IPS DF 4.7 (cell line): ENCODE results near the gene CENPC.
"Not testable (repeated sequence)": the region's sequence is repeated elsewhere in the genome, so short reads cannot be mapped to it uniquely, and the experiment has no call there.

Experiments
- DNase-seq: peaks from one replicate; pipeline ENCODE4 v3.0.0-alpha.2; 2013; ENCODE audit warnings: low spot score; ENCODE audit errors: extremely low read depth

The CENPC gene

GRCh38 chr4:67545199-67546003, at the start of gene CENPC:
Gene CENPC (minus strand): TSS chr4:67545503. CDS start chr4:67545355, 148 bp downstream.
- DNase-seq = peak; percentile 78

GRCh38 chr4:67593741-67594175, 48.5 kb upstream of the CENPC start:
- DNase-seq = no peak

GRCh38 chr4:67587156-67587555, 41.9 kb upstream of the CENPC start:
- DNase-seq = no peak

- DNase-seq = no peak
These were observed 39.2 kb upstream of the CENPC start for GRCh38 chr4:67584496-67584895.

- DNase-seq = no peak
These were observed 36.6 kb upstream of the CENPC start for GRCh38 chr4:67581913-67582312.

- DNase-seq = no peak
These were observed 36.0 kb upstream of the CENPC start for GRCh38 chr4:67581208-67581857.

- no peak for DNase-seq
These were observed 35.3 kb upstream of the CENPC start for GRCh38 chr4:67580577-67580976.

- DNase-seq = no peak
These were observed 31.2 kb upstream of the CENPC start for GRCh38 chr4:67576538-67576937.

GRCh38 chr4:67576059-67576466, 30.8 kb upstream of the CENPC start:
- DNase-seq = no peak

GRCh38 chr4:67575232-67576058, 30.1 kb upstream of the CENPC start:
- DNase-seq = no peak

- no peak for DNase-seq
These were observed 27.9 kb upstream of the CENPC start for GRCh38 chr4:67573193-67573592.

GRCh38 chr4:67571975-67572374, 26.7 kb upstream of the CENPC start:
- DNase-seq = no peak

GRCh38 chr4:67570537-67570936, 25.2 kb upstream of the CENPC start:
- no peak for DNase-seq

GRCh38 chr4:67568820-67569219, 23.5 kb upstream of the CENPC start:
- DNase-seq = no peak

GRCh38 chr4:67566335-67566734, 21.0 kb upstream of the CENPC start:
- no peak for DNase-seq

GRCh38 chr4:67565284-67565683, 20.0 kb upstream of the CENPC start:
- DNase-seq = no peak

- DNase-seq = no peak
These were observed 13.2 kb upstream of the CENPC start, which contains the start of gene STAP1 for GRCh38 chr4:67558493-67558892. Gene STAP1 (plus strand): TSS chr4:67558727. CDS start chr4:67558810, 83 bp downstream.

GRCh38 chr4:67556436-67556835, 11.1 kb upstream of the CENPC start:
- no peak for DNase-seq

GRCh38 chr4:67555447-67555846, 10.1 kb upstream of the CENPC start:
- no peak for DNase-seq

GRCh38 chr4:67554096-67554495, 8.8 kb upstream of the CENPC start:
- DNase-seq = no peak

- not testable (repeated sequence) for DNase-seq
These were observed 7.0 kb upstream of the CENPC start for GRCh38 chr4:67552146-67552792.
